ENCODE measurements around the gene TMEM196.

The TMEM196 gene

GRCh38 chr7:19752020-19752419, 21.4 kb downstream of the TMEM196 start:
- H3K36me3 ChIP-seq (ENCODE audit: control insufficient read depth, insufficient read depth, low read length), result no peaks in the 10 kb centered on the region
- H3K4me3 ChIP-seq (ENCODE audit: low read length), result no peak overlapping the region
- H3K27me3 ChIP-seq (ENCODE audit: control insufficient read depth, insufficient read depth, low read length), result no peaks in the 10 kb centered on the region
- H3K9ac ChIP-seq (ENCODE audit: low read length), result no peak overlapping the region
- H3K4me1 ChIP-seq (ENCODE audit: control insufficient read depth, insufficient read depth, low read length), result no peaks in the 10 kb centered on the region
- H3K9me3 ChIP-seq (ENCODE audit: control insufficient read depth, low read length), result no peaks in the 10 kb centered on the region

DNA sequence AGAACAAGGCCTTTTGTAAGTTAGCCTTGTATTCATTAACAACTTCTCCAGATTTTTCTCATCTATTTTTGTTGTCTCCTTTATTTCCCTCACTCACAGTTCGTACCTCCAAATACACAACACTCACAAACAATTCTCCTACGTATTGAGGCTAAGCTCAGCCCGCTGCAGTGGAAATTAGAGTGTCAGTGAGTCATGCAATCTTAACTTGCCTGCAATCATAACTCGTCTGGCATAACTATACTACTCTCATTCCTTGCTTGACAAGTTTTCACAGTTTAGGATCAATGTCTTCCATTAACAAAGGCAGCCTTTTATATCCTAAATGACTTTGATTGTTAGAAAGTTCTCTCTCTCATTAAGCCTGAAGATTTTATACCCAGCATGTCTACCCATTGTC, 23.8 kb downstream of the TMEM196 start:
- Histone ChIP-seq H3K36me3 (ENCODE audit: control insufficient read depth, insufficient read depth, low read length) (no peaks in the 10 kb centered on the region), H3K9ac (ENCODE audit: low read length) (no peak overlapping the region), H3K9me3 (ENCODE audit: control insufficient read depth, low read length) (no peaks in the 10 kb centered on the region), H3K4me1 (ENCODE audit: control insufficient read depth, insufficient read depth, low read length) (no peaks in the 10 kb centered on the region), H3K4me3 (ENCODE audit: low read length) (no peak overlapping the region), H3K27me3 (ENCODE audit: control insufficient read depth, insufficient read depth, low read length) (no peaks in the 10 kb centered on the region)

GRCh38 chr7:19747740-19748339, 25.6 kb downstream of the TMEM196 start:
- Histone ChIP-seq H3K9ac (ENCODE audit: low read length) (no peak overlapping the region), H3K4me3 (ENCODE audit: low read length) (no peak overlapping the region), H3K27me3 (ENCODE audit: control insufficient read depth, insufficient read depth, low read length) (no peaks in the 10 kb centered on the region)

DNA sequence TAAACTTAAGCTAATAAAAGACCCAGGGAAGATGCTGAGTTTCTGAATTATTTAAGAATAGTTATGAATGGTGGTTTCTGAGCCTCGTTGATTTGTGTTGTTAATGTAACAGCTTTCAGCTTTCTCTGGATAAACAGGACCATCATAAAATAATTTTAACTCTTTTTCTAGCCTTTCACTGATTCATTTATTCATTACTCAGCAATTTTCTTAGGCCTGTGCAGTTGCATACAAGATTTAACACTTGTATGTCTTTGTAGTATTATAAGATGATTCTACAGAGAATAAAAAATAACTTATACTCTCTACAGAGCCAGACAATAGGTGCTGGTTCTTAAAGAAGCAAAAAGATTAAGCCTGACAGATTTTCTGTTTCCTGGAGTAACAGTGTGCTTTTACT, 29.3 kb downstream of the TMEM196 start:
- Histone ChIP-seq H3K36me3 (ENCODE audit: control insufficient read depth, insufficient read depth, low read length) (no peaks in the 10 kb centered on the region), H3K27me3 (ENCODE audit: control insufficient read depth, insufficient read depth, low read length) (no peaks in the 10 kb centered on the region), H3K9me3 (ENCODE audit: control insufficient read depth, low read length) (no peaks in the 10 kb centered on the region), H3K4me3 (ENCODE audit: low read length) (no peak overlapping the region), H3K9ac (ENCODE audit: low read length) (no peak overlapping the region), H3K4me1 (ENCODE audit: control insufficient read depth, insufficient read depth, low read length) (no peaks in the 10 kb centered on the region)

More at GRCh38 chr7:19747740-19748339, 25.6 kb downstream of the TMEM196 start:
- H3K36me3 ChIP-seq (ENCODE audit: control insufficient read depth, insufficient read depth, low read length), result no peaks in the 10 kb centered on the region
- H3K9me3 ChIP-seq (ENCODE audit: control insufficient read depth, low read length), result no peaks in the 10 kb centered on the region
- H3K4me1 ChIP-seq (ENCODE audit: control insufficient read depth, insufficient read depth, low read length), result no peaks in the 10 kb centered on the region

DNA sequence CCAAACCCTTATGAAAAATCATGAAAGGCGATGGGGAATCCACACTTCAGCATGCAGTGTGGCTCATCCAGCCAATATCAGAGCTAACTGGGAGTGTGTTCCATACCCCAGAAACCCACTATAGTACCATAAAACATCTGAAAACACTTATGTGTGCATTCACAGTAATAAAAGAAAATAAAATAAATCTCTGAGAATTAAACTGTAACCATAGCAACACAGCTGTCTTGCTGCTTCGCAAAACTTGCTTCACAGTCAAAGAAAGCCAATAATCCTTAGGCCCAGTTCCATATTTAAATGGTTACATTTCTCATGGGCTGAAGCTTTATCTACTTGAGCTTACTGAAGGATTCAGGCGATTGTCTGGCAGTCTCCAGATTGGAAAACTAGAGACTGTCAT, 44.7 kb downstream of the TMEM196 start:
- no peak overlapping the region for H3K4me3 ChIP-seq (ENCODE audit: low read length)
- no peaks in the 10 kb centered on the region for H3K36me3 ChIP-seq (ENCODE audit: control insufficient read depth, insufficient read depth, low read length)
- H3K27me3 ChIP-seq (ENCODE audit: control insufficient read depth, insufficient read depth, low read length), result no peaks in the 10 kb centered on the region
- H3K9ac ChIP-seq (ENCODE audit: low read length), result no peak overlapping the region
- no peaks in the 10 kb centered on the region for H3K4me1 ChIP-seq (ENCODE audit: control insufficient read depth, insufficient read depth, low read length)
- no peaks in the 10 kb centered on the region for H3K9me3 ChIP-seq (ENCODE audit: control insufficient read depth, low read length)

GRCh38 chr7:19725770-19726169, 47.6 kb downstream of the TMEM196 start:
- H3K4me1 ChIP-seq (ENCODE audit: control insufficient read depth, insufficient read depth, low read length), result no peaks in the 10 kb centered on the region
- H3K36me3 ChIP-seq (ENCODE audit: control insufficient read depth, insufficient read depth, low read length), result no peaks in the 10 kb centered on the region
- no peaks in the 10 kb centered on the region for H3K9me3 ChIP-seq (ENCODE audit: control insufficient read depth, low read length)
- no peaks in the 10 kb centered on the region for H3K27me3 ChIP-seq (ENCODE audit: control insufficient read depth, insufficient read depth, low read length)
- no peak overlapping the region for H3K9ac ChIP-seq (ENCODE audit: low read length)
- no peak overlapping the region for H3K4me3 ChIP-seq (ENCODE audit: low read length)

- H3K27me3 ChIP-seq (ENCODE audit: control insufficient read depth, insufficient read depth, low read length), result no peaks in the 10 kb centered on the region
- H3K9ac ChIP-seq (ENCODE audit: low read length), result no peak overlapping the region
- no peak overlapping the region for H3K4me3 ChIP-seq (ENCODE audit: low read length)
- no peaks in the 10 kb centered on the region for H3K36me3 ChIP-seq (ENCODE audit: control insufficient read depth, insufficient read depth, low read length)
- H3K4me1 ChIP-seq (ENCODE audit: control insufficient read depth, insufficient read depth, low read length), result no peaks in the 10 kb centered on the region
- no peaks in the 10 kb centered on the region for H3K9me3 ChIP-seq (ENCODE audit: control insufficient read depth, low read length)
Measured at GRCh38 chr7:19715499-19715898, 57.9 kb downstream of the TMEM196 start.

GRCh38 chr7:19713676-19714075, 59.7 kb downstream of the TMEM196 start:
- no peaks in the 10 kb centered on the region for H3K36me3 ChIP-seq (ENCODE audit: control insufficient read depth, insufficient read depth, low read length)
- no peaks in the 10 kb centered on the region for H3K27me3 ChIP-seq (ENCODE audit: control insufficient read depth, insufficient read depth, low read length)
- no peak overlapping the region for H3K4me3 ChIP-seq (ENCODE audit: low read length)
- H3K9ac ChIP-seq (ENCODE audit: low read length), result no peak overlapping the region
- H3K4me1 ChIP-seq (ENCODE audit: control insufficient read depth, insufficient read depth, low read length), result no peaks in the 10 kb centered on the region
- no peaks in the 10 kb centered on the region for H3K9me3 ChIP-seq (ENCODE audit: control insufficient read depth, low read length)

DNA sequence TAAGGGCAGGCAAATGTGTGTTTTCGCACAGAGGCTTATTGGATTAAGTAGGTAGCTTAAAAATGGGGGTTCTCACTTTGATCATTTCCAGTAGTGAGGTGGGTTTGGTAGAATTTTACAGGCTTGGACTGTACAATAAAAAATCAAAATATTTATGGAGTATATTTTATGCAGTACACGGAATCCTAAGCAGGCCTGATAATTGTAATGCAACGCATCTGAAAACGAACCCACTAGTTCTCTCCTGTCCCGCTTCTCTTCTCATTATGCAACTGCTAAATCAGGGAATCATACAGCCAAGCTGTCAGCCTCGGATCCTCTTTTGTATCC, 64.2 kb downstream of the TMEM196 start:
- Histone ChIP-seq H3K9ac (ENCODE audit: low read length) (peak overlapping the region; percentile 10), H3K36me3 (ENCODE audit: control insufficient read depth, insufficient read depth, low read length) (no peaks in the 10 kb centered on the region), H3K4me3 (ENCODE audit: low read length) (no peak overlapping the region)

DNA sequence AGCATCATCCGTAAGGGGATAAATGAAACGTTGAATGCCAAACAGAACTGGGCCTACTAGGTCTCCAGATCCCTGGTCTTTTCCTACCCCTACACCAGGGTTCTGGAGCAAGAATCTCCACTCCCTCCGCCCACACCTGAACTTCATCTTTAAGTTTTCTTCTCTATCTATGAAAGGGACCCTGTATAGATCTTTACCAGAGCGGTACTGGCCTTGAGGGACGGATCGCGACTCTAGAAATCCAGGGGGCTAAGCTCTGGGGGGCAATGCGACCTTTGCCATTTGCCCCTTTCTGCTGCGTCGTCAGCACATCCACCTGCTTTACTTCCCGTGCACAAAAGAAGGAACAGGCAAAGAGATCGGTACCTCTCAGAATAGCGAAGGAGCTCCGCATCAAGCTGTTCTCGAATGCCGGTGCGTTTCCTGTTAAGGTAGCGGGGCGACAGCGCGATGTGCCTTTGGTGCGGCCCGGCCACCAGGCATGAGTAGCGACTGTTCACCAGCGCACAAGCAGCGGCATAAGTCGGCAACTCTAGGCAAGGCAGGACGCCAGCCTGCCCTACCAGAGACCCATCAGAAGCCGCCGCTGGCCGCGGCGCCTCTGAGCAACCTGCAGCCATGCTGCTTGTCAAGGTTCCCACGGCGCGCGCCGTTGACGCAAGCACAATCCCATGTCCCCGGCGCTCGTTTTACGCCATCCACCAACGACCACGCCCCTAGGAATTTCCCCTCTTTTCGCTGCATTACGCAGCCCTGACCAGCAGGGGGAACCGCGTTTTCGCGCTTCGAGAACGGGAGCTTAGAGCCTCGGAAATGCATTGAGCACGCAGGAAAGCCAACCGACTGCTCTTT, 64.8 kb downstream of the TMEM196 start, which contains the start of gene POLR1F:
Gene POLR1F, minus strand, starts transcription at position 641 of the 852 bp plus-strand sequence. Its CDS starts 21 bp downstream, at position 620.
- peak within 1 kb of the TSS; percentile 87 for H3K4me3 ChIP-seq (ENCODE audit: low read length)
- no peaks in the 10 kb centered on the region for H3K36me3 ChIP-seq (ENCODE audit: control insufficient read depth, insufficient read depth, low read length)
- H3K4me1 ChIP-seq (ENCODE audit: control insufficient read depth, insufficient read depth, low read length), result no peaks in the 10 kb centered on the region
- peak within 1 kb of the TSS; percentile 77 for H3K9ac ChIP-seq (ENCODE audit: low read length)
- H3K9me3 ChIP-seq (ENCODE audit: control insufficient read depth, low read length), result no peaks in the 10 kb centered on the region
- H3K27me3 ChIP-seq (ENCODE audit: control insufficient read depth, insufficient read depth, low read length), result no peaks in the 10 kb centered on the region

More for the DNA sequence above, 64.2 kb downstream of the TMEM196 start:
- Histone ChIP-seq H3K9me3 (ENCODE audit: control insufficient read depth, low read length) (no peaks in the 10 kb centered on the region), H3K27me3 (ENCODE audit: control insufficient read depth, insufficient read depth, low read length) (no peaks in the 10 kb centered on the region), H3K4me1 (ENCODE audit: control insufficient read depth, insufficient read depth, low read length) (no peaks in the 10 kb centered on the region)

DNA sequence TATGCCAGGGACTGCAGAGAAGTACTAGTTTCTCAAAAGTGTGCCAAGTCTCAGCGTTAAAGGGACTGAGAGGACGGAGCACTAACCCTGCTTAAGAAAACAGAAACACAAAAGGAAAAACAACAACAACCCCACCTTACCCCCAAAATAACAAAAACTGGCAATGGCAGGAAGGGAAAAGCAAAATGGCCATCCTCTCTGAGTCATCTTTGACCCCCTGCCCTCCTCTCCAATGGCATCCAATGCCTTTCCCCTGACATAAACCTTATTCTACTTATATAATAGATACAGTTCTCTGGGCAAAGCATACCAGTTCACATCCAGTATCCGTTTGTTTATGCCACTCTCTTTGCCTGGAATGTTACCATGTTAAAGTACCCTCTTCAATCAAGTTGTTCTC, 66.2 kb downstream of the TMEM196 start:
- H3K27me3 ChIP-seq (ENCODE audit: control insufficient read depth, insufficient read depth, low read length), result no peaks in the 10 kb centered on the region
- H3K4me3 ChIP-seq (ENCODE audit: low read length), result no peak overlapping the region
- no peak overlapping the region for H3K9ac ChIP-seq (ENCODE audit: low read length)
- H3K36me3 ChIP-seq (ENCODE audit: control insufficient read depth, insufficient read depth, low read length), result no peaks in the 10 kb centered on the region
- no peaks in the 10 kb centered on the region for H3K9me3 ChIP-seq (ENCODE audit: control insufficient read depth, low read length)
- no peaks in the 10 kb centered on the region for H3K4me1 ChIP-seq (ENCODE audit: control insufficient read depth, insufficient read depth, low read length)

DNA sequence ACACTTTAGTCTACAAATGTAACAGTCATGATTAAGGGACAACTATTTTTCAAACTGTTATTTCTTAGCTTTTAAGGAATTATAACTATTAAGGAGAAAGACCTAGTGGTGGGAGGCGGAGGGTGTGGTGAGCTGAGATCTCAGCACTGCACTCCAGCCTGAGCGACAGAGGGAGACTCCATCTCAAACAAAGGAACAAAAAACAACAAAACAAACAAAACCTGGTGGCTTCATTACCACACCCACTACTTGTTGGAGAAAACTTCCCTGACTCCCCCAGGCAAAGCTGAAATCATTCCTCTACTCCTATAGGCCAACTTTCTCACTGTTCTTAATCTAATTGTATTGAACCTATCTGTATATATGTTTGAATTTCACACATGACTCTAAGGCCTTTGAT, 67.8 kb downstream of the TMEM196 start:
- Histone ChIP-seq H3K9me3 (ENCODE audit: control insufficient read depth, low read length) (no peaks in the 10 kb centered on the region), H3K4me3 (ENCODE audit: low read length) (no peak overlapping the region), H3K27me3 (ENCODE audit: control insufficient read depth, insufficient read depth, low read length) (no peaks in the 10 kb centered on the region), H3K4me1 (ENCODE audit: control insufficient read depth, insufficient read depth, low read length) (no peaks in the 10 kb centered on the region), H3K36me3 (ENCODE audit: control insufficient read depth, insufficient read depth, low read length) (no peaks in the 10 kb centered on the region), H3K9ac (ENCODE audit: low read length) (no peak overlapping the region)

All from mucosa of stomach (tissue), 1 donor.